GM04504 (cell line): ENCODE measurements around the gene FAM111B.
A peak's percentile ranks its signal among the peaks of the same experiment; 100 is the strongest.

ENCODE experiments used
- DNase-seq: peaks from one replicate; pipeline ENCODE4 v3.0.0-alpha.2; 2012; ENCODE audit warnings: low read depth

FAM111B gene

GRCh38 chr11:59157433-59157832 is 50.4 kb downstream of the FAM111B start:
- DNase-seq = no peak

GRCh38 chr11:59158206-59159068 is 51.4 kb downstream of the FAM111B start:
- DNase-seq = no peak

- DNase-seq = no peak
Measured at GRCh38 chr11:59164028-59164427, 57.0 kb downstream of the FAM111B start.

- DNase-seq = peak; percentile 60
Measured at GRCh38 chr11:59171508-59172322, 64.7 kb downstream of the FAM111B start, which contains the start of gene DTX4. TSS of gene DTX4 (plus strand) at chr11:59172132. CDS start at chr11:59172596, 464 bp downstream.

- no peak for DNase-seq
Measured at GRCh38 chr11:59172345-59173079, 65.5 kb downstream of the FAM111B start.

GRCh38 chr11:59173080-59173963 is 66.3 kb downstream of the FAM111B start:
- DNase-seq = no peak

GRCh38 chr11:59173964-59174663 is 67.1 kb downstream of the FAM111B start:
- no peak for DNase-seq

GRCh38 chr11:59174664-59175033 is 67.6 kb downstream of the FAM111B start:
- DNase-seq = peak; percentile 37

- DNase-seq = no peak
Measured at GRCh38 chr11:59175091-59175501, 68.1 kb downstream of the FAM111B start.

- DNase-seq = no peak
Measured at GRCh38 chr11:59176330-59176729, 69.3 kb downstream of the FAM111B start.
